Adrenal gland (tissue), 12 donors: ENCODE results near the gene SDK2. TPM values are rescaled to one million over a fixed set of nuclear protein-coding genes. Genes with fewer than 3 reads are reported as not detected.

Source experiments
- DNase-seq, 7 donors: peaks; one replicate each; pipeline ENCODE4 v3.0.0-alpha.2; 2019 to 2020
- H3K27ac ChIP-seq, 5 donors: fragments of 200-600 bp; sonication (generic) in 4 of 5; 1 replicate in 3 of 5; 2 replicates in 2 of 5; pipeline versions ENCODE4 v1.5.1 to v1.8.0; 2016 to 2020; ENCODE audit warnings: mild to moderate bottlenecking in 1 of 5
- H3K27me3 ChIP-seq: fragments of 200-600 bp; 2 replicates; pipeline ENCODE4 v1.8.0; 2021
- H3K36me3 ChIP-seq, 2 donors: fragments of 200-600 bp; replicated peaks in 1 of 2; 1 replicate in 1 of 2; 2 replicates in 1 of 2; pipeline versions ENCODE4 v1.5.1 to v1.8.0; 2018 to 2022
- H3K4me1 ChIP-seq, 2 donors: fragments of 200-600 bp; replicated peaks in 1 of 2; 1 replicate in 1 of 2; 2 replicates in 1 of 2; pipeline versions ENCODE4 v1.5.1 to v1.8.0; 2018 to 2021
- H3K4me3 ChIP-seq, 4 donors: fragments of 200-600 bp; sonication (generic) in 3 of 4; one replicate each; pipeline ENCODE4 v1.5.1; 2016 to 2018
- H3K9me3 ChIP-seq, 3 donors: fragments of 200-600 bp; sonication (generic) in 1 of 3; replicated peaks in 1 of 3; 1 replicate in 2 of 3; 2 replicates in 1 of 3; pipeline versions ENCODE4 v1.5.1 to v1.8.0; 2016 to 2021
- CTCF ChIP-seq, 6 experiments: fragments of 450-650 bp in 4 of 6; fragments of 200-600 bp in 2 of 6; sonication (generic) in 1 of 6; IDR thresholded peaks; 1 replicate in 5 of 6; 2 replicates in 1 of 6; pipeline versions ENCODE4 v1.5.1 to v1.8.0; 2016 to 2021; ENCODE audit warnings: antibody characterized with exemption in 6 of 6, mild to moderate bottlenecking in 2 of 6, moderate library complexity in 1 of 6
- POLR2A ChIP-seq, 2 donors: fragments of 450-650 bp; IDR thresholded peaks; one replicate each; pipeline ENCODE4 v1.6.1; 2017; ENCODE audit warnings: antibody characterized with exemption in 2 of 2, mild to moderate bottlenecking in 2 of 2, moderate library complexity in 1 of 2
- WGBS, 4 donors: extraction: QIAGEN DNeasy Blood & Tissue Kit in 2 of 4; methylation state at CpG; one replicate each; pipeline versions ENCODE4 v1.1.5 to v1.1.7; 2013 to 2017; 5-methylcytosine and 5-hydroxymethylcytosine counted together
- intact Hi-C, 2 donors: fragments of 100-400 bp; cut with DNase I; formaldehyde crosslinking; loops; one replicate each; pipeline versions ENCODE4 v1.14.1 to v1.15.0; 2022 to 2023
- polyA plus RNA-seq, 3 donors: library from polyadenylated mRNA; stranded (reverse); fragments of 200-250 nt in 2 of 3; fragments of 350-450 nt in 1 of 3; fragmentation: Illumina TruSeq in 1 of 3; extraction: RNeasy Lipid Tissue Mini Kit (QIAGEN cat#74804) in 1 of 3; gene quantifications; one replicate each; pipeline ENCODE4 v1.2.3, GENCODE V29; 2013 to 2014
- total RNA-seq, 9 donors: library from RNA; depleted of rRNA in 4 of 9; stranded (reverse); fragments of >200 nt in 4 of 9; fragments of 120-200 nt in 1 of 9; fragmentation: NEBNext Ultra II Directional in 1 of 9; extraction: Animal tissue kit (Norgen Biotek cat#: 25700) in 1 of 9; gene quantifications; one replicate each; pipeline versions ENCODE4 v1.1.0 to v1.2.4, GENCODE V29; 2013 to 2023
- donor health status: healthy with polysubstance abuse.
- donor health status: Bipolar disorder and iron deficiency.
- donor health status: DM: yes; HTN: yes; CAD: no.
- donor health status: DM: no; HTN: no; CAD: no.
- donor health status: DM: no; HTN: no; CAD: no.
- donor health status: DM: yes; HTN: yes; CAD: no.

The SDK2 gene
- total and polyA plus RNA-seq, 12 donors, result 0.27 to 2.1 (median 0.84) TPM

- Histone ChIP-seq H3K36me3 (no peaks in the 10 kb centered on the region), H3K4me1 (no peaks in the 10 kb centered on the region), H3K27me3 (peaks cover 5% of the 10 kb centered on the region), H3K4me3 (no peak overlapping the region), H3K27ac (no peak overlapping the region), H3K9me3 (no peaks in the 10 kb centered on the region)
- 82 to 93% (median 87%) methylated on average over 5 to 6 of the region's 6 CpGs for WGBS, 4 donors
- no peak for DNase-seq
- no peak for TF ChIP-seq CTCF (IDR thresholded peaks at IDR 0.05)
- TF ChIP-seq POLR2A (IDR thresholded peaks at IDR 0.05), result no peak
- intact Hi-C loops, result no loop called here
Measured at GRCh38 chr17:73559532-73559931, 84.7 kb downstream of the SDK2 start.

DNA sequence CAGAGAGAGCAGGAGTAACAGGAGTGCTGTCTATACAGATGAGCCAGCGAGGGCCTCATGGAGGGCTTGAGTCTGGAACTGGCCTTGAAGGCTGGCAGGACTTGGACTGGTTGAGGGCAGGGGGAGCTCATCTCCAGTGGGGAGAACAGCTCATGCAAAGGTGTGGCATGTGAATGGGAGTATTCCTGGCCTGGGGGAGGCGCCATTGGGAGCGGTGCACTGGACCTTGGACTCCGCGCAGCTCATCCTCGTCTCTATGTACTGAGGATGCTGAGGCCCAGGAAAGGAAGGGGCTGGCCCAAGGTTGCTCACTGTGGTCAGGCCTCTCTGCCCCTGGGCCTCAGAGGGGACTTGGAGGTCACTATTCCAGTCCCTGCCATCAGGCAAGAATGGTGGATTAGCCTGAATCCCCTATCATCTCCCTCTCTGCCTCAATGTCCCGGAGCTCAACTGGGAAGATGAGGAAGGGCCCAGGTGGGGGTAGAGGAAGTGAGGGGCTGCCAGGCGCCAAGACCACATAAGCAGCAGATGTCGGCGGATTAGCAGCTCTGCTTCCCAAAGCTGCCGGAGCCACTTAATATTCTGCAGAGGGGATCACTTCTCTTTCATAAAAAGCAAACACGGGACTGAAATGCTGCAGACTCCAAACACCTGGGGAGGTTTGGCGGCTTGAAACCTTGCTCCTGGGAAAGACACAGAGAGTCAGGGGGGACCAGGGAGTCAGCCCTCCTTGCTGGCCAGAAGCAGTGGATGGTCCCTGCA is 88.9 kb downstream of the SDK2 start:
- Histone ChIP-seq H3K9me3 (no peaks in the 10 kb centered on the region), H3K4me1 (no peaks in the 10 kb centered on the region), H3K4me3 (no peak overlapping the region), H3K36me3 (no peaks in the 10 kb centered on the region), H3K27ac (no peak overlapping the region), H3K27me3 (no peaks in the 10 kb centered on the region)
- intact Hi-C loops, result no loop called here
- WGBS, 4 donors, result 61 to 85% (median 81%) methylated on average over 8 to 13 of the region's 13 CpGs
- DNase-seq, result no peak
- TF ChIP-seq CTCF (IDR thresholded peaks at IDR 0.05) (no peak), POLR2A (IDR thresholded peaks at IDR 0.05) (no peak)

- Histone ChIP-seq H3K36me3 (no peaks in the 10 kb centered on the region), H3K4me1 (no peaks in the 10 kb centered on the region), H3K27ac (no peak overlapping the region), H3K27me3 (no peaks in the 10 kb centered on the region), H3K4me3 (no peak overlapping the region), H3K9me3 (no peaks in the 10 kb centered on the region)
- TF ChIP-seq POLR2A (IDR thresholded peaks at IDR 0.05) (no peak), CTCF (IDR thresholded peaks at IDR 0.05) (no peak)
- no peak for DNase-seq
- intact Hi-C loops, result no loop called here
Measured at GRCh38 chr17:73554498-73554897, 89.7 kb downstream of the SDK2 start.

DNA sequence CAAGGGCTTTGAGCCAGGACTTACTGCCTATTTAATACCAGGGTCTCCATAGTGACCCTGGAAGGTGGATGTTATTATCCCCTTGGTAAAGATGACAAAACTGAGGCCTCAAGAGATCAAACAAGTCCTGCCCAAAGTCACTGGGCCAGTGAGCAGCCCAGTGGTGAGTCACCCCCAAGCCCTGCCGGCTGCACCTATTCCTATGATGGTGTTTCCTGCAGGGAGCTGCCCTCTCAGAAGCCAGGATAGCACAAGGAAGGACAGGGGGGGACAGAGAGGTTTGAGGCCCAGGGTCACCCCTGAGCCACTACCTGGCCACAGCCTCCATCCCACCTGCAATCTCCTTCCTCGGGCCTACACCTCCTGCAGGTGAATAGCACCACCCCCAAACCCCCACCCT is 90.9 kb downstream of the SDK2 start:
- Histone ChIP-seq H3K9me3 (no peaks in the 10 kb centered on the region), H3K4me1 (peaks cover 0 to 7% of the 10 kb centered on the region in 2 donors), H3K27me3 (no peaks in the 10 kb centered on the region), H3K4me3 (no peak overlapping the region), H3K36me3 (no peaks in the 10 kb centered on the region), H3K27ac (no peak overlapping the region)
- intact Hi-C loops, result no loop called here
- no peak for DNase-seq
- WGBS, 4 donors, result 70 to 74% (median 72%) methylated on average over 2 of the region's 2 CpGs
- TF ChIP-seq CTCF (IDR thresholded peaks at IDR 0.05), result no peak
- TF ChIP-seq POLR2A (IDR thresholded peaks at IDR 0.05), result no peak
